ENCODE data around the gene LIMCH1. TPM values are rescaled to one million over a fixed set of nuclear protein-coding genes. Genes with fewer than 3 reads are reported as not detected.

The LIMCH1 gene
- total RNA-seq, 2 experiments from 2014 or later = not detected

DNA sequence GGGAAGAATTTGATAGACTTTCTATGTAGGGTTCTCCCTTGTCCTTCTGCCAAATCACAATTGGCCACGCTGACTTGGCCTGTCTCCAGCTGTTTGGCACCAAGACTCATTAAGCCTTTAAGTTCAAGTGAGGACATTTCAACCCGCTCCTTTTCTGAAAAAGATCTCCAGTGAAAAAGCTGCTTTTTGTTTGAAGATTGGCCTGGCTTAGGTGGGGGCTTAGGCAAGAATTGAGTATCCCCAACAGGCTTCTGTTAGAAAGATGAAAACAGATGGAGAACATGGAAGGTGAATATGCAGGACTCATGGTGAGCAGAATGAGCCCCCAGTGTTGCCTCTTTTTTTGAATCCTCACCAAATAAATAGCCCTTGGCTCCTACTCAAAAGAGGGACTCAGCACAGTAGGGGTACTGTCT lies 28.5 kb upstream of the LIMCH1 start:
- Histone ChIP-seq H3K36me3 (ENCODE audit: insufficient read depth, low read length) (no peaks in the 10 kb centered on the region), H3K79me2 (ENCODE audit: insufficient read depth, low read depth, low read length) (no peaks in the 10 kb centered on the region), H3K27ac (ENCODE audit: low read depth, low read length, poor library complexity, severe bottlenecking) (no peak overlapping the region), H3K4me2 (ENCODE audit: low read length) (no peak overlapping the region), H3K4me3 (ENCODE audit: low read depth, low read length, poor library complexity, severe bottlenecking) (no peak overlapping the region), H2AFZ (ENCODE audit: low read length) (no peak overlapping the region), H3K9me2 (ENCODE audit: insufficient read depth, low read length) (no peaks in the 10 kb centered on the region), H3K4me1 (ENCODE audit: insufficient read depth, low read length, poor library complexity, severe bottlenecking) (no peaks in the 10 kb centered on the region), H4K20me1 (ENCODE audit: insufficient read depth, low read length) (no peaks in the 10 kb centered on the region), H3K9me3 (ENCODE audit: low read length) (no peaks in the 10 kb centered on the region)
- TF ChIP-seq EZH2phosphoT487 (IDR thresholded peaks at IDR 0.05; ENCODE audit: borderline replicate concordance, low read depth, low read length) = no peak
- TF ChIP-seq, protein P1, sequence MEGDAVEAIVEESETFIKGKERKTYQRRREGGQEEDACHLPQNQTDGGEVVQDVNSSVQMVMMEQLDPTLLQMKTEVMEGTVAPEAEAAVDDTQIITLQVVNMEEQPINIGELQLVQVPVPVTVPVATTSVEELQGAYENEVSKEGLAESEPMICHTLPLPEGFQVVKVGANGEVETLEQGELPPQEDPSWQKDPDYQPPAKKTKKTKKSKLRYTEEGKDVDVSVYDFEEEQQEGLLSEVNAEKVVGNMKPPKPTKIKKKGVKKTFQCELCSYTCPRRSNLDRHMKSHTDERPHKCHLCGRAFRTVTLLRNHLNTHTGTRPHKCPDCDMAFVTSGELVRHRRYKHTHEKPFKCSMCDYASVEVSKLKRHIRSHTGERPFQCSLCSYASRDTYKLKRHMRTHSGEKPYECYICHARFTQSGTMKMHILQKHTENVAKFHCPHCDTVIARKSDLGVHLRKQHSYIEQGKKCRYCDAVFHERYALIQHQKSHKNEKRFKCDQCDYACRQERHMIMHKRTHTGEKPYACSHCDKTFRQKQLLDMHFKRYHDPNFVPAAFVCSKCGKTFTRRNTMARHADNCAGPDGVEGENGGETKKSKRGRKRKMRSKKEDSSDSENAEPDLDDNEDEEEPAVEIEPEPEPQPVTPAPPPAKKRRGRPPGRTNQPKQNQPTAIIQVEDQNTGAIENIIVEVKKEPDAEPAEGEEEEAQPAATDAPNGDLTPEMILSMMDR (conservative IDR thresholded peaks at IDR 0.05; ENCODE audit: low read length) = no peak
- POLR2A ChIA-PET = interaction anchor here (0.5 kb wide), 1 partner anchor 459 kb away, joined by 3 read pairs; no protein-coding TSS in a partner anchor
- no peak for DNase-seq (ENCODE audit: low spot score)
- intact Hi-C loops (cut with micrococcal nuclease; ENCODE audit: unreplicated experiment) = no loop called here
- CTCF ChIA-PET (ENCODE audit: unreplicated experiment) = no interaction called here
- no TSS peak for BruUV-seq (replicated peaks)

DNA sequence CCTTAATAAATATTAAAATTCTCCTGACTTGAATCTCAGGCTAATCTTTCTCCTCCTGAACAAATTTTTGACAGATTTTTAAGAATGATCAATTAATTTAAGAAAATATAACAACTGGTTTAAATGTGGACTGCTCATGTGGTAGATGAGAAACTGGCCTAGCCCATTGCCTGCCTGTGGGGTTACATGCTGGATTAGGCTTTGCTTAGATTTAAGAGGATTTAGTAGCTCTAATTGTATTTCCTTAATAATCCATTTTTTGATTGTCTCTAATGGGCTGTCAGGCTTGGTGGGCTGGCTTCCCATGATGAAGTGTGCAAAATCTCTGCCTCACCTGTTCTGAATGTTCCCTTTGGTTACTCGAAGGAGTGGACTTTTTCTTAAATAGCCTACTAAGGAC lies 27.8 kb upstream of the LIMCH1 start:
- Histone ChIP-seq H3K9me3 (ENCODE audit: low read length) (no peaks in the 10 kb centered on the region), H2AFZ (ENCODE audit: low read length) (no peak overlapping the region), H3K27ac (ENCODE audit: low read depth, low read length, poor library complexity, severe bottlenecking) (no peak overlapping the region), H3K4me1 (ENCODE audit: insufficient read depth, low read length, poor library complexity, severe bottlenecking) (no peaks in the 10 kb centered on the region), H3K36me3 (ENCODE audit: insufficient read depth, low read length) (no peaks in the 10 kb centered on the region), H3K79me2 (ENCODE audit: insufficient read depth, low read depth, low read length) (no peaks in the 10 kb centered on the region), H3K4me3 (ENCODE audit: low read depth, low read length, poor library complexity, severe bottlenecking) (no peak overlapping the region), H3K9me2 (ENCODE audit: insufficient read depth, low read length) (no peaks in the 10 kb centered on the region), H4K20me1 (ENCODE audit: insufficient read depth, low read length) (no peaks in the 10 kb centered on the region), H3K4me2 (ENCODE audit: low read length) (no peak overlapping the region)
- no TSS peak for BruUV-seq (replicated peaks)
- TF ChIP-seq EZH2phosphoT487 (IDR thresholded peaks at IDR 0.05; ENCODE audit: borderline replicate concordance, low read depth, low read length) = no peak
- TF ChIP-seq, protein P1 (conservative IDR thresholded peaks at IDR 0.05; ENCODE audit: low read length) = no peak
- DNase-seq (ENCODE audit: low spot score) = no peak
- ChIA-PET POLR2A (no interaction called here), CTCF (ENCODE audit: unreplicated experiment) (no interaction called here)
- intact Hi-C loops (cut with micrococcal nuclease; ENCODE audit: unreplicated experiment) = no loop called here

DNA sequence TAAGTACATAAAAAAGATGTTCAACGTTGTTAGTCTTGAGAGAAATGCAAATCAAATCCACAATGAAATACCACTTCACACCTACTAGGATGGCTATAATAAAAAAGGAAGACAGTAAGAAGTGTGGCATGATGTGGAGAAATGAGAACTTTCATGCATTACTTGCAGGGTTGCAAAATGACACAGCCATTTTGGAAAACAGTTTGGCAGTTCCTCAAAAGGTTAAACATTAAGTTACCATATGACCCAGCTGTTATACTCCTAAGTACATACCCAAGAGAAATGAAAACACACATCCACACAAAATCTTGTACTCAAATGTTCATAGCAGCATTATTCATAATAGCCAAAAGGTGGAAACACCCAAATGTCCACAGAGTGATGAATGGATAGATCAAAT lies 25.8 kb upstream of the LIMCH1 start:
- Histone ChIP-seq H4K20me1 (ENCODE audit: insufficient read depth, low read length) (no peaks in the 10 kb centered on the region), H3K79me2 (ENCODE audit: insufficient read depth, low read depth, low read length) (no peaks in the 10 kb centered on the region), H3K27ac (ENCODE audit: low read depth, low read length, poor library complexity, severe bottlenecking) (no peak overlapping the region), H3K9me2 (ENCODE audit: insufficient read depth, low read length) (no peaks in the 10 kb centered on the region), H3K4me3 (ENCODE audit: low read depth, low read length, poor library complexity, severe bottlenecking) (no peak overlapping the region), H3K36me3 (ENCODE audit: insufficient read depth, low read length) (no peaks in the 10 kb centered on the region), H3K4me2 (ENCODE audit: low read length) (no peak overlapping the region), H2AFZ (ENCODE audit: low read length) (no peak overlapping the region), H3K4me1 (ENCODE audit: insufficient read depth, low read length, poor library complexity, severe bottlenecking) (no peaks in the 10 kb centered on the region), H3K9me3 (ENCODE audit: low read length) (no peaks in the 10 kb centered on the region)
- BruUV-seq (replicated peaks) = no TSS peak
- intact Hi-C loops (cut with micrococcal nuclease; ENCODE audit: unreplicated experiment) = no loop called here
- TF ChIP-seq, protein P1 (conservative IDR thresholded peaks at IDR 0.05; ENCODE audit: low read length) = no peak
- no peak for TF ChIP-seq EZH2phosphoT487 (IDR thresholded peaks at IDR 0.05; ENCODE audit: borderline replicate concordance, low read depth, low read length)
- CTCF ChIA-PET (ENCODE audit: unreplicated experiment) = no interaction called here
- POLR2A ChIA-PET = interaction anchor here (0.6 kb wide), 1 partner anchor 90 kb away, joined by 4 read pairs; no protein-coding TSS in a partner anchor
- no peak for DNase-seq (ENCODE audit: low spot score)
